ENCODE data around the gene SPAG16.

DNA sequence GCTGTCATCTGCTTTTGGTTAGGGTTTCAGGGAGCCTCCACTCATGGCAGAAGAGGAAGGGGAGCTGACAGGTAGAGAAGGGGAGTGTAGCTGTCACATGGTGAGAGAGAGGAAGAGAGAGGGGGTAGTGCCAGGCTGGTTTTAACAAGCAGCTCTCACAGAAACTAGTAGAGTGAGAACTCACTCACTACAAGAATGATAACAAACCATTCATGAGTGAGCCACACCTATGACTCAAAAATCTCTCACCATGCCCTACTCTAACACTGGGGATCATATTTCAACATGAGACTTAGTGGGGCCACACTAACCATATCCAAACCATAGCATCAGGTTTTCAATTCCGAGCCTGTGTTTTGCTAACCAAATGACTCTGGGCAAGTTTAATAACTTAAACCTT lies 851.7 kb downstream of the SPAG16 start:
- TF ChIP-seq KDM1A (IDR thresholded peaks at IDR 0.05; ENCODE audit: low read depth) (no peak), CTCF (IDR thresholded peaks at IDR 0.05) (no peak), ESRRA (IDR thresholded peaks at IDR 0.05; ENCODE audit: borderline replicate concordance, low read length) (no peak), RFX5 (IDR thresholded peaks at IDR 0.05) (no peak), POLR2A (IDR thresholded peaks at IDR 0.05; ENCODE audit: low read length) (no peak), USF2 (IDR thresholded peaks at IDR 0.05) (no peak)
- TF ChIP-seq, protein P1, sequence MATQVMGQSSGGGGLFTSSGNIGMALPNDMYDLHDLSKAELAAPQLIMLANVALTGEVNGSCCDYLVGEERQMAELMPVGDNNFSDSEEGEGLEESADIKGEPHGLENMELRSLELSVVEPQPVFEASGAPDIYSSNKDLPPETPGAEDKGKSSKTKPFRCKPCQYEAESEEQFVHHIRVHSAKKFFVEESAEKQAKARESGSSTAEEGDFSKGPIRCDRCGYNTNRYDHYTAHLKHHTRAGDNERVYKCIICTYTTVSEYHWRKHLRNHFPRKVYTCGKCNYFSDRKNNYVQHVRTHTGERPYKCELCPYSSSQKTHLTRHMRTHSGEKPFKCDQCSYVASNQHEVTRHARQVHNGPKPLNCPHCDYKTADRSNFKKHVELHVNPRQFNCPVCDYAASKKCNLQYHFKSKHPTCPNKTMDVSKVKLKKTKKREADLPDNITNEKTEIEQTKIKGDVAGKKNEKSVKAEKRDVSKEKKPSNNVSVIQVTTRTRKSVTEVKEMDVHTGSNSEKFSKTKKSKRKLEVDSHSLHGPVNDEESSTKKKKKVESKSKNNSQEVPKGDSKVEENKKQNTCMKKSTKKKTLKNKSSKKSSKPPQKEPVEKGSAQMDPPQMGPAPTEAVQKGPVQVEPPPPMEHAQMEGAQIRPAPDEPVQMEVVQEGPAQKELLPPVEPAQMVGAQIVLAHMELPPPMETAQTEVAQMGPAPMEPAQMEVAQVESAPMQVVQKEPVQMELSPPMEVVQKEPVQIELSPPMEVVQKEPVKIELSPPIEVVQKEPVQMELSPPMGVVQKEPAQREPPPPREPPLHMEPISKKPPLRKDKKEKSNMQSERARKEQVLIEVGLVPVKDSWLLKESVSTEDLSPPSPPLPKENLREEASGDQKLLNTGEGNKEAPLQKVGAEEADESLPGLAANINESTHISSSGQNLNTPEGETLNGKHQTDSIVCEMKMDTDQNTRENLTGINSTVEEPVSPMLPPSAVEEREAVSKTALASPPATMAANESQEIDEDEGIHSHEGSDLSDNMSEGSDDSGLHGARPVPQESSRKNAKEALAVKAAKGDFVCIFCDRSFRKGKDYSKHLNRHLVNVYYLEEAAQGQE (IDR thresholded peaks at IDR 0.05), result no peak

Measured in A549 (cell line).